Keratinocyte (primary cell): ENCODE measurements around the gene NHSL1.

ENCODE experiments used
- EZH2 ChIP-seq: IDR thresholded peaks from one replicate; pipeline ENCODE4 v1.6.1; 2012; ENCODE audit warnings: inconsistent platforms, mild to moderate bottlenecking, low read length, moderate library complexity
- TF ChIP-seq, protein P1 (sequence below), 3 experiments: IDR thresholded peaks in 1 of 3; conservative IDR thresholded peaks in 1 of 3; optimal IDR thresholded peaks in 1 of 3; 2 replicates in 2 of 3; 3 replicates in 1 of 3; pipeline versions ENCODE3 to v1.5.1; 2011; ENCODE audit warnings: low read length in 3 of 3, mild to moderate bottlenecking in 3 of 3, moderate library complexity in 2 of 3, control low read depth in 1 of 3, inconsistent platforms in 1 of 3; ENCODE audit not compliant: insufficient read depth in 2 of 3; ENCODE audit errors: extremely low read depth in 1 of 3

DNA sequence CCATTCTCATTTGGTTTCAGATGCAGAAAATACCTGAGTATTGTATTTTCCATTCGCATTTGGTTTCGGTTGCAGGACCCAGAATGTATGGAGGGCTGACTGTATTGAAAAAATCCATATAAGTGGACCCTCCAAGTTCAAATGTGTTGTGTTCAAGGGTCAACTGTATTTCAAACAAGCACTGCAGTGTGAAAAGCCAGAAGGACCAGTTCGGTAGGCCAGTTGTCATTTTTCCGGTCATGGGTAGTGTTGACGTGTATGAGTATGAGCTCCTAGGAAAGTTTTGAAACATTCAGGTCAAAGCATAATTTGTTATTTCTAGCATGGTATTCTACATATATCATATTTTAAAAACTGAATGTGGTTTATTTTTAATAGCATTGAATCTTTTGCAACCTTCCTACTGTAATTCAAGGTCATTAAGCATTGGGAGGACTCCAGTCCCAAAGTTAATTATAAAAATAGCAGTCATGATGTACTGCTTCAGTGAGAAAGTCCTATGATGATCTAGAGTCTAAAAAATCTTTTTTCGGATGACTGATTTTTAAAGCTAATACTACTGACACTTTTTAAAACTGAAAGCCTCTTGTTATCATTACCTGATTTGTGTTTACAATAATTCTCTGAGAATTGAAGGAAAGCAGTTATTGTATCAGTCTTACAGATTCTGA lies 18.9 kb downstream of the NHSL1 start:
- TF ChIP-seq, protein P1, sequence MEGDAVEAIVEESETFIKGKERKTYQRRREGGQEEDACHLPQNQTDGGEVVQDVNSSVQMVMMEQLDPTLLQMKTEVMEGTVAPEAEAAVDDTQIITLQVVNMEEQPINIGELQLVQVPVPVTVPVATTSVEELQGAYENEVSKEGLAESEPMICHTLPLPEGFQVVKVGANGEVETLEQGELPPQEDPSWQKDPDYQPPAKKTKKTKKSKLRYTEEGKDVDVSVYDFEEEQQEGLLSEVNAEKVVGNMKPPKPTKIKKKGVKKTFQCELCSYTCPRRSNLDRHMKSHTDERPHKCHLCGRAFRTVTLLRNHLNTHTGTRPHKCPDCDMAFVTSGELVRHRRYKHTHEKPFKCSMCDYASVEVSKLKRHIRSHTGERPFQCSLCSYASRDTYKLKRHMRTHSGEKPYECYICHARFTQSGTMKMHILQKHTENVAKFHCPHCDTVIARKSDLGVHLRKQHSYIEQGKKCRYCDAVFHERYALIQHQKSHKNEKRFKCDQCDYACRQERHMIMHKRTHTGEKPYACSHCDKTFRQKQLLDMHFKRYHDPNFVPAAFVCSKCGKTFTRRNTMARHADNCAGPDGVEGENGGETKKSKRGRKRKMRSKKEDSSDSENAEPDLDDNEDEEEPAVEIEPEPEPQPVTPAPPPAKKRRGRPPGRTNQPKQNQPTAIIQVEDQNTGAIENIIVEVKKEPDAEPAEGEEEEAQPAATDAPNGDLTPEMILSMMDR (optimal IDR thresholded peaks at IDR 0.05 in 1 of 3, IDR thresholded peaks at IDR 0.05 in 1 of 3, conservative IDR thresholded peaks at IDR 0.05 in 1 of 3; ENCODE audit: extremely low read depth in 1 of 3, insufficient read depth in 2 of 3, low read length in 3 of 3): no peak
- TF ChIP-seq EZH2: no peak
